Pancreas (tissue), 10 donors: ENCODE results near the gene PARD3. TPM values are rescaled to one million over a fixed set of nuclear protein-coding genes. Genes with fewer than 3 reads are reported as not detected.

Experiments
- ATAC-seq, 4 donors: fragments of 200-7000 bp; cut with Tn5 transposase; one replicate each; pipeline versions ENCODE4 v1.8.0 to v1.9.1; 2020; ENCODE audit warnings: mild to moderate bottlenecking in 4 of 4, moderate library complexity in 4 of 4
- DNase-seq, 6 donors: peaks; one replicate each; pipeline ENCODE4 v3.0.0-alpha.2; 2020
- FAIRE-seq: peaks from 2 replicates; lab custom pipeline; 2012; peaks lifted over from hg19 to GRCh38; lab: Jason Lieb, UNC
- H3K27ac ChIP-seq, 4 donors: fragments of 200-600 bp; sonication (generic); 1 replicate in 3 of 4; 2 replicates in 1 of 4; pipeline versions ENCODE4 v1.5.0 to v1.8.0; 2020
- H3K27me3 ChIP-seq, 4 donors: fragments of 200-600 bp; one replicate each; pipeline ENCODE4 v1.8.0; 2021
- H3K36me3 ChIP-seq, 3 donors: fragments of 200-600 bp; sonication (generic) in 1 of 3; one replicate each; pipeline versions ENCODE4 v1.5.0 to v1.8.0; 2020 to 2021
- H3K4me1 ChIP-seq, 3 donors: fragments of 200-600 bp; one replicate each; pipeline ENCODE4 v1.8.0; 2021
- H3K4me3 ChIP-seq, 4 donors: fragments of 200-600 bp; sonication (generic) in 2 of 4; one replicate each; pipeline versions ENCODE4 v1.5.0 to v1.8.0; 2020 to 2021
- H3K9me3 ChIP-seq, 4 donors: fragments of 200-600 bp; one replicate each; pipeline ENCODE4 v1.8.0; 2021
- CTCF ChIP-seq, 4 donors: fragments of 200-600 bp; sonication (generic) in 3 of 4; IDR thresholded peaks; one replicate each; pipeline versions ENCODE4 v1.5.0 to v1.8.0; 2021; ENCODE audit warnings: antibody characterized with exemption in 4 of 4
- WGBS, 2 donors: extraction: QIAGEN DNeasy Blood & Tissue Kit; methylation state at CpG; one replicate each; pipeline ENCODE4 v1.1.7; 2013; 5-methylcytosine and 5-hydroxymethylcytosine counted together
- intact Hi-C, 3 donors: fragments of 100-400 bp; cut with DNase I; formaldehyde crosslinking; loops; one replicate each; pipeline versions ENCODE4 v1.11.1 to v1.14.2; 2022
- polyA plus RNA-seq, 2 donors: library from polyadenylated mRNA; stranded (reverse); fragments of 200-250 nt; gene quantifications; one replicate each; pipeline ENCODE4 v1.2.3, GENCODE V29; 2013
- total RNA-seq, 6 donors: library from RNA; stranded (reverse); fragmentation: NEBNext Ultra II Directional in 4 of 6; extraction: Animal tissue kit (Norgen Biotek cat#: 25700) in 4 of 6; gene quantifications; one replicate each; pipeline versions ENCODE4 v1.2.1 to v1.2.4, GENCODE V29; 2021 to 2023
- donor health status: healthy with polysubstance abuse.
- donor health status: DM: no; HTN: no; CAD: no; lungs with moderate emphysema.
- donor health status: DM: no; HTN: no; CAD: no.
- donor health status: control.
- donor health status: control.
- donor health status: Bipolar disorder and iron deficiency.
- donor health status: DM: yes; HTN: yes; CAD: no.
- donor health status: DM: no; HTN: no; CAD: no.
- donor health status: DM: no; HTN: no; CAD: no.
- donor health status: DM: yes; HTN: yes; CAD: no.

The PARD3 gene
- total and polyA plus RNA-seq, 8 donors, result 12.8 to 32.3 (median 23.4) TPM

- no peak for TF ChIP-seq CTCF (IDR thresholded peaks at IDR 0.05)
- H3K27ac ChIP-seq, result no peak overlapping the region
- H3K4me3 ChIP-seq, result no peak overlapping the region
- no peak for ATAC-seq
- FAIRE-seq, result no peak
- 87 to 95% methylated on average over 6 of the region's 6 CpGs for WGBS, 2 donors
- H3K36me3 ChIP-seq, result no peaks in the 10 kb centered on the region
- no peak for DNase-seq
- peaks cover 0 to 4% (median 0%) of the 10 kb centered on the region in 4 donors for H3K9me3 ChIP-seq
- no peaks in the 10 kb centered on the region for H3K4me1 ChIP-seq
- intact Hi-C loops, result no loop called here
- H3K27me3 ChIP-seq, result no peaks in the 10 kb centered on the region
Observed at GRCh38 chr10:34091635-34092195, 723.4 kb downstream of the PARD3 start.

GRCh38 chr10:34089253-34089652 lies 725.8 kb downstream of the PARD3 start:
- Histone ChIP-seq H3K27me3 (no peaks in the 10 kb centered on the region), H3K4me1 (no peaks in the 10 kb centered on the region), H3K27ac (no peak overlapping the region), H3K36me3 (no peaks in the 10 kb centered on the region), H3K4me3 (no peak overlapping the region), H3K9me3 (no peaks in the 10 kb centered on the region)
- 81 to 91% methylated on average over 6 of the region's 6 CpGs for WGBS, 2 donors
- intact Hi-C loops, result no loop called here
- no peak for TF ChIP-seq CTCF (IDR thresholded peaks at IDR 0.05)
- no peak for ATAC-seq
- no peak for DNase-seq
- no peak for FAIRE-seq

GRCh38 chr10:34088208-34088794 lies 726.8 kb downstream of the PARD3 start:
- no peak for DNase-seq
- H3K27ac ChIP-seq, result no peak overlapping the region
- 82 to 84% methylated on average over 9 of the region's 9 CpGs for WGBS, 2 donors
- no peaks in the 10 kb centered on the region for H3K4me1 ChIP-seq
- no peaks in the 10 kb centered on the region for H3K36me3 ChIP-seq
- TF ChIP-seq CTCF (IDR thresholded peaks at IDR 0.05), result no peak
- H3K4me3 ChIP-seq, result no peak overlapping the region
- FAIRE-seq, result no peak
- intact Hi-C loops, result no loop called here
- no peaks in the 10 kb centered on the region for H3K9me3 ChIP-seq
- no peak for ATAC-seq
- H3K27me3 ChIP-seq, result no peaks in the 10 kb centered on the region

GRCh38 chr10:34087095-34087418 lies 728.0 kb downstream of the PARD3 start:
- intact Hi-C loops, result no loop called here
- no peak overlapping the region for H3K4me3 ChIP-seq
- DNase-seq, result no peak
- FAIRE-seq, result no peak
- no peaks in the 10 kb centered on the region for H3K36me3 ChIP-seq
- no peaks in the 10 kb centered on the region for H3K9me3 ChIP-seq
- WGBS, 2 donors, result 84 to 93% methylated on average over 3 of the region's 3 CpGs
- H3K27me3 ChIP-seq, result no peaks in the 10 kb centered on the region
- TF ChIP-seq CTCF (IDR thresholded peaks at IDR 0.05), result no peak
- ATAC-seq, result no peak
- no peaks in the 10 kb centered on the region for H3K4me1 ChIP-seq
- H3K27ac ChIP-seq, result no peak overlapping the region

- FAIRE-seq (no peak), ATAC-seq (no peak), DNase-seq (no peak)
- H3K9me3 ChIP-seq, result no peaks in the 10 kb centered on the region
- no peak overlapping the region for H3K27ac ChIP-seq
- H3K4me1 ChIP-seq, result no peaks in the 10 kb centered on the region
- TF ChIP-seq CTCF (IDR thresholded peaks at IDR 0.05), result no peak
- intact Hi-C loops, result no loop called here
- no peaks in the 10 kb centered on the region for H3K36me3 ChIP-seq
- 84 to 91% methylated on average over 2 of the region's 2 CpGs for WGBS, 2 donors
- no peak overlapping the region for H3K4me3 ChIP-seq
- no peaks in the 10 kb centered on the region for H3K27me3 ChIP-seq
Observed at GRCh38 chr10:34083567-34083966, 731.5 kb downstream of the PARD3 start.
